ENCODE data around the gene RAP1B. TPM values are rescaled to one million over a fixed set of nuclear protein-coding genes. Genes with fewer than 3 reads are reported as not detected.

The RAP1B gene
- total and polyA plus RNA-seq, 2 donors from 2014 or later, result 102 to 157 TPM

DNA sequence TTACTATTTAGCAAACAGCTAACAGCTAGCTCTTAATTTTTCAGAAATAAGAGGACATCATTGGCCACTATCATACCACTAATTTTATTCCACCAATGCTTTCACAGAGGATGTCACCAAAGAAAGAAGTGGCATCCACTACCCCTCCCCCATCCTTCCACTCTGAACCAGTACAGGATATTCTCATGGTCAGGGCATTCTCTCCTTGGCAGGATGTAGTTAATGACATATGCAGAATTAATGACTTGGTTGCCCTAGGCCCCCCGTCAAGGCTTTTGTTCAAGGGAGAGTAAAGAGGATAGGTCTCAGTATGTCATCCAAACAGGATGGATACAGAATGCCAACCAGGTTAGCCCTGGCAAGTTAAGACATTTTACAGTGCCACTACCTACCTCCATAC is 57.2 kb downstream of the RAP1B start:
- intact Hi-C loops (cut with DNase I), result no loop called here

DNA sequence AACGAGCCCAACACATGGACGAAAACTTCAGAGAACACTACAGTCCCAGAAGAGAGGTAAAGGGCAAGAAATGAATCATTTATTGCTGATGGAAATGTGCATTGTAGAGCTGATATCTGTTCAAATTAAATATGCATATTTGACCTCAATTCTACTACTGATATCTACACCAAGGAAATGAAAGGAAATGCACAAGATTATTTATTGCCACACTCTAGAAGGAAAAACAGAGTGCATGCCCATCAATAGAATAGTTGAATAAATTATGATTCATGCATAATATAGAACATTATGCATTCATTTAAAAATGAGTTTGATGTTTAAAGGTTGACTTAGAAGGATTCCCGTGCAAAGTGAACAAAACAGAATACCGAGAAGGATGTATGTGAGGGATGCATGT is 60.5 kb downstream of the RAP1B start:
- H3K4me1 ChIP-seq (ENCODE audit: control insufficient read depth in 2 of 3, insufficient read depth in 2 of 3, low read depth in 1 of 3, low read length in 3 of 3), result peaks cover 0 to 15% (median 0%) of the 10 kb centered on the region in 3 donors
- no peak overlapping the region for H3K27ac ChIP-seq (ENCODE audit: low read depth in 2 of 2, low read length in 2 of 2)
- DNase-seq (no peak), FAIRE-seq (no peak)
- H3K27me3 ChIP-seq (ENCODE audit: control insufficient read depth, insufficient read depth, low read length), result no peaks in the 10 kb centered on the region
- H3K36me3 ChIP-seq (ENCODE audit: control insufficient read depth in 2 of 3, insufficient read depth in 3 of 3, low read length in 3 of 3), result no peaks in the 10 kb centered on the region
- TF ChIP-seq, protein P1, sequence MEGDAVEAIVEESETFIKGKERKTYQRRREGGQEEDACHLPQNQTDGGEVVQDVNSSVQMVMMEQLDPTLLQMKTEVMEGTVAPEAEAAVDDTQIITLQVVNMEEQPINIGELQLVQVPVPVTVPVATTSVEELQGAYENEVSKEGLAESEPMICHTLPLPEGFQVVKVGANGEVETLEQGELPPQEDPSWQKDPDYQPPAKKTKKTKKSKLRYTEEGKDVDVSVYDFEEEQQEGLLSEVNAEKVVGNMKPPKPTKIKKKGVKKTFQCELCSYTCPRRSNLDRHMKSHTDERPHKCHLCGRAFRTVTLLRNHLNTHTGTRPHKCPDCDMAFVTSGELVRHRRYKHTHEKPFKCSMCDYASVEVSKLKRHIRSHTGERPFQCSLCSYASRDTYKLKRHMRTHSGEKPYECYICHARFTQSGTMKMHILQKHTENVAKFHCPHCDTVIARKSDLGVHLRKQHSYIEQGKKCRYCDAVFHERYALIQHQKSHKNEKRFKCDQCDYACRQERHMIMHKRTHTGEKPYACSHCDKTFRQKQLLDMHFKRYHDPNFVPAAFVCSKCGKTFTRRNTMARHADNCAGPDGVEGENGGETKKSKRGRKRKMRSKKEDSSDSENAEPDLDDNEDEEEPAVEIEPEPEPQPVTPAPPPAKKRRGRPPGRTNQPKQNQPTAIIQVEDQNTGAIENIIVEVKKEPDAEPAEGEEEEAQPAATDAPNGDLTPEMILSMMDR (IDR thresholded peaks at IDR 0.05; ENCODE audit: borderline replicate concordance, extremely low read depth, insufficient read depth), result no peak
- H3K4me3 ChIP-seq (ENCODE audit: low read length in 3 of 3), result no peak overlapping the region
- H3K9ac ChIP-seq (ENCODE audit: low read length in 3 of 3), result no peak overlapping the region
- no peaks in the 10 kb centered on the region for H3K9me3 ChIP-seq (ENCODE audit: control insufficient read depth in 2 of 3, insufficient read depth in 1 of 3, low read length in 3 of 3)
- intact Hi-C loops (cut with DNase I), result no loop called here

More for the DNA sequence above, 57.2 kb downstream of the RAP1B start:
- peak overlapping the region in 1 of 3 donors; percentile 13 for H3K4me3 ChIP-seq (ENCODE audit: low read length in 3 of 3)
- H3K9ac ChIP-seq (ENCODE audit: low read length in 3 of 3), result no peak overlapping the region
- H3K36me3 ChIP-seq (ENCODE audit: control insufficient read depth in 2 of 3, insufficient read depth in 3 of 3, low read length in 3 of 3), result no peaks in the 10 kb centered on the region
- peaks cover 0 to 15% (median 0%) of the 10 kb centered on the region in 3 donors for H3K4me1 ChIP-seq (ENCODE audit: control insufficient read depth in 2 of 3, insufficient read depth in 2 of 3, low read depth in 1 of 3, low read length in 3 of 3)
- peak in 2 of 5 donors; percentile 17 to 33 for DNase-seq
- FAIRE-seq, result no peak
- H3K27ac ChIP-seq (ENCODE audit: low read depth in 2 of 2, low read length in 2 of 2), result no peak overlapping the region
- no peaks in the 10 kb centered on the region for H3K27me3 ChIP-seq (ENCODE audit: control insufficient read depth, insufficient read depth, low read length)
- TF ChIP-seq, protein P1 (IDR thresholded peaks at IDR 0.05; ENCODE audit: borderline replicate concordance, extremely low read depth, insufficient read depth), result no peak
- no peaks in the 10 kb centered on the region for H3K9me3 ChIP-seq (ENCODE audit: control insufficient read depth in 2 of 3, insufficient read depth in 1 of 3, low read length in 3 of 3)

- Histone ChIP-seq H3K9ac (ENCODE audit: low read length in 3 of 3) (no peak overlapping the region), H3K4me1 (ENCODE audit: control insufficient read depth in 2 of 3, insufficient read depth in 2 of 3, low read depth in 1 of 3, low read length in 3 of 3) (no peaks in the 10 kb centered on the region), H3K27me3 (ENCODE audit: control insufficient read depth, insufficient read depth, low read length) (no peaks in the 10 kb centered on the region), H3K36me3 (ENCODE audit: control insufficient read depth in 2 of 3, insufficient read depth in 3 of 3, low read length in 3 of 3) (no peaks in the 10 kb centered on the region), H3K4me3 (ENCODE audit: low read length in 3 of 3) (no peak overlapping the region), H3K27ac (ENCODE audit: low read depth in 2 of 2, low read length in 2 of 2) (no peak overlapping the region), H3K9me3 (ENCODE audit: control insufficient read depth in 2 of 3, insufficient read depth in 1 of 3, low read length in 3 of 3) (no peaks in the 10 kb centered on the region)
- intact Hi-C loops (cut with DNase I), result no loop called here
- FAIRE-seq (no peak), DNase-seq (no peak)
- TF ChIP-seq, protein P1 (IDR thresholded peaks at IDR 0.05; ENCODE audit: borderline replicate concordance, extremely low read depth, insufficient read depth), result no peak
These were observed 63.1 kb downstream of the RAP1B start for GRCh38 chr12:68673788-68674187.

- FAIRE-seq, result no peak
- no peaks in the 10 kb centered on the region for H3K27me3 ChIP-seq (ENCODE audit: control insufficient read depth, insufficient read depth, low read length)
These were observed 63.7 kb downstream of the RAP1B start for GRCh38 chr12:68674376-68674775.

More at GRCh38 chr12:68674376-68674775, 63.7 kb downstream of the RAP1B start:
- Histone ChIP-seq H3K27ac (ENCODE audit: low read depth in 2 of 2, low read length in 2 of 2) (no peak overlapping the region), H3K4me3 (ENCODE audit: low read length in 3 of 3) (no peak overlapping the region), H3K36me3 (ENCODE audit: control insufficient read depth in 2 of 3, insufficient read depth in 3 of 3, low read length in 3 of 3) (no peaks in the 10 kb centered on the region), H3K9ac (ENCODE audit: low read length in 3 of 3) (no peak overlapping the region), H3K9me3 (ENCODE audit: control insufficient read depth in 2 of 3, insufficient read depth in 1 of 3, low read length in 3 of 3) (no peaks in the 10 kb centered on the region), H3K4me1 (ENCODE audit: control insufficient read depth in 2 of 3, insufficient read depth in 2 of 3, low read depth in 1 of 3, low read length in 3 of 3) (no peaks in the 10 kb centered on the region)
- no peak for DNase-seq
- intact Hi-C loops (cut with DNase I), result no loop called here
- TF ChIP-seq, protein P1 (IDR thresholded peaks at IDR 0.05; ENCODE audit: borderline replicate concordance, extremely low read depth, insufficient read depth), result no peak

Measured in kidney (tissue), 14 donors.